ENCODE data around the gene PAWR.

The PAWR gene

GRCh38 chr12:79555028-79555925 is 135.5 kb downstream of the PAWR start:
- Histone ChIP-seq H3K4me1 (ENCODE audit: control insufficient read depth in 2 of 2, insufficient read depth in 1 of 2, low read depth in 1 of 2, low read length in 2 of 2) (peaks cover 0 to 4% of the 10 kb centered on the region in 2 donors), H3K9ac (ENCODE audit: low read depth, low read length, poor library complexity) (no peak overlapping the region), H2BK15ac (ENCODE audit: low read length) (no peak overlapping the region), H3K18ac (ENCODE audit: low read length) (no peak overlapping the region), H3K9me3 (replicated peaks in 1 of 2; ENCODE audit: control insufficient read depth in 2 of 2, insufficient read depth in 1 of 2, low read depth in 1 of 2, low read length in 2 of 2) (peaks cover 4 to 21% of the 10 kb centered on the region in 2 donors), H3K27me3 (ENCODE audit: control insufficient read depth in 3 of 3, insufficient read depth in 3 of 3, low read depth in 1 of 3, low read length in 3 of 3) (no peaks in the 10 kb centered on the region), H3K23ac (ENCODE audit: low read depth, low read length, poor library complexity) (no peak overlapping the region), H3K4ac (ENCODE audit: low read length) (no peak overlapping the region), H3K4me3 (ENCODE audit: low read length in 2 of 2) (no peak overlapping the region), H2AK5ac (ENCODE audit: low read depth, low read length) (no peak overlapping the region), H3K14ac (ENCODE audit: low read length) (no peak overlapping the region), H4K8ac (ENCODE audit: low read depth, low read length) (no peak overlapping the region), H2BK12ac (ENCODE audit: low read length) (no peak overlapping the region), H2BK120ac (ENCODE audit: low read depth, low read length) (no peak overlapping the region), H4K91ac (ENCODE audit: low read depth, low read length, poor library complexity) (no peak overlapping the region), H3K4me2 (ENCODE audit: insufficient read depth, low read length, poor library complexity, severe bottlenecking) (no peak overlapping the region), H2BK5ac (ENCODE audit: low read length) (no peak overlapping the region), H3K27ac (replicated peaks; ENCODE audit: low read length) (no peak overlapping the region), H2AFZ (ENCODE audit: low read length) (no peak overlapping the region), H3K36me3 (replicated peaks in 1 of 2; ENCODE audit: control insufficient read depth in 2 of 2, insufficient read depth in 2 of 2, low read length in 2 of 2) (peaks cover 11 to 20% of the 10 kb centered on the region in 2 donors), H3K79me1 (ENCODE audit: low read depth, low read length) (no peaks in the 10 kb centered on the region)
- DNase-seq (ENCODE audit: low spot score), result no peak
- no CpG with 5 or more reads among the region's 3 CpGs for whole genome bisulfite sequencing, 2 donors (ENCODE audit: extremely low coverage in 2 of 2, insufficient read length in 2 of 2, insufficient replicate concordance in 1 of 2)

DNA sequence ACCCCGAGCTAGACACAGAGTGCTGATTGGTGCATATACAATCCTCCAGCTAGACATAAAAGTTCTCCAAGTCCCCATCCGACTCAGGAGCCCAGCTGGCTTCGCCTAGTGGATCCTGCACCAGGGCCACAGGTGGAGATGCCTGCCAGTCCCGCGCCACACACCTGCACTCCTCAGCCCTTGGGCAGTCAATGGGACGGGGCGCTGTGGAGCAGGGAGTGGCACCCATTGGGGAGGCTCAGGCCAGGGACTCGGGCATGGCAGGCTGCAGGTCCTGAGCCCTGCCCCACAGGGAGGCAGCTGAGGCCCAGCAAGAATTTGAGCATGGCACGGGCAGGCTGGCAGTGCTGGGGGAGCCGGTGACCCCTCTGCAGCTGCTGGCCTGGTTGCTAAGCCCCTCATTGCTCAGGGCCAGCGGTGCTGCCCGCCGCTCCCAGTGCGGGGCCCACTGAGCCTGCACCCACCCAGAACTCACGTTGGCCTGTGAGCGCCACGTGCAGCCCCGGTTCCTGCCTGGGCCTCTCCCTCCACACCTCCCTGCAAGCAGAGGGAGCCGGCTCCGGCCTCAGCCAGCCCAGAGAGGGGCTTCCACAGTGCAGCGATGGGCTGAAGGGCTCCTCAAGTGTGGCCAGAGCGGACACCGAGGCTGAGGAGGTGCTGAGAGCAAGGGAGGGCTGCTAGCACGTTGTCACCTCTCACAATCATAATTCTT is 136.7 kb downstream of the PAWR start:
- no peak overlapping the region for H2BK15ac ChIP-seq (ENCODE audit: low read length)
- peaks cover 11 to 17% of the 10 kb centered on the region in 2 donors for H3K36me3 ChIP-seq (replicated peaks in 1 of 2; ENCODE audit: control insufficient read depth in 2 of 2, insufficient read depth in 2 of 2, low read length in 2 of 2)
- no peak overlapping the region for H3K18ac ChIP-seq (ENCODE audit: low read length)
- H3K14ac ChIP-seq (ENCODE audit: low read length), result no peak overlapping the region
- H3K4me2 ChIP-seq (ENCODE audit: insufficient read depth, low read length, poor library complexity, severe bottlenecking), result no peak overlapping the region
- no peak overlapping the region for H2BK120ac ChIP-seq (ENCODE audit: low read depth, low read length)
- H3K4me3 ChIP-seq (ENCODE audit: low read length in 2 of 2), result no peak overlapping the region
- H2AFZ ChIP-seq (ENCODE audit: low read length), result no peak overlapping the region
- H3K23ac ChIP-seq (ENCODE audit: low read depth, low read length, poor library complexity), result no peak overlapping the region
- no peaks in the 10 kb centered on the region for H3K79me1 ChIP-seq (ENCODE audit: low read depth, low read length)
- peaks cover 4 to 27% of the 10 kb centered on the region in 2 donors for H3K9me3 ChIP-seq (replicated peaks in 1 of 2; ENCODE audit: control insufficient read depth in 2 of 2, insufficient read depth in 1 of 2, low read depth in 1 of 2, low read length in 2 of 2)
- DNase-seq (ENCODE audit: low spot score), result no peak
- H2BK12ac ChIP-seq (ENCODE audit: low read length), result no peak overlapping the region
- peaks cover 0 to 4% of the 10 kb centered on the region in 2 donors for H3K4me1 ChIP-seq (ENCODE audit: control insufficient read depth in 2 of 2, insufficient read depth in 1 of 2, low read depth in 1 of 2, low read length in 2 of 2)
- H3K9ac ChIP-seq (ENCODE audit: low read depth, low read length, poor library complexity), result no peak overlapping the region
- WGBS, 2 donors (ENCODE audit: extremely low coverage in 2 of 2, insufficient read length in 2 of 2, insufficient replicate concordance in 1 of 2), result no CpG with 5 or more reads among the region's 24 CpGs
- no peak overlapping the region for H4K8ac ChIP-seq (ENCODE audit: low read depth, low read length)
- H3K27me3 ChIP-seq (ENCODE audit: control insufficient read depth in 3 of 3, insufficient read depth in 3 of 3, low read depth in 1 of 3, low read length in 3 of 3), result no peaks in the 10 kb centered on the region
- no peak overlapping the region for H2BK5ac ChIP-seq (ENCODE audit: low read length)
- no peak overlapping the region for H3K4ac ChIP-seq (ENCODE audit: low read length)
- H2AK5ac ChIP-seq (ENCODE audit: low read depth, low read length), result peak overlapping the region; percentile 54
- no peak overlapping the region for H3K27ac ChIP-seq (replicated peaks; ENCODE audit: low read length)
- H4K91ac ChIP-seq (ENCODE audit: low read depth, low read length, poor library complexity), result no peak overlapping the region

GRCh38 chr12:79552192-79552591 is 138.6 kb downstream of the PAWR start:
- H4K91ac ChIP-seq (ENCODE audit: low read depth, low read length, poor library complexity), result no peak overlapping the region
- no peak overlapping the region for H3K23ac ChIP-seq (ENCODE audit: low read depth, low read length, poor library complexity)
- H3K4ac ChIP-seq (ENCODE audit: low read length), result no peak overlapping the region
- H3K4me1 ChIP-seq (ENCODE audit: control insufficient read depth in 2 of 2, insufficient read depth in 1 of 2, low read depth in 1 of 2, low read length in 2 of 2), result peaks cover 2 to 9% of the 10 kb centered on the region in 2 donors
- no peak overlapping the region for H3K9ac ChIP-seq (ENCODE audit: low read depth, low read length, poor library complexity)
- no peak overlapping the region for H2BK5ac ChIP-seq (ENCODE audit: low read length)
- no peak overlapping the region for H3K4me3 ChIP-seq (ENCODE audit: low read length in 2 of 2)
- H3K79me1 ChIP-seq (ENCODE audit: low read depth, low read length), result no peaks in the 10 kb centered on the region
- no peaks in the 10 kb centered on the region for H3K27me3 ChIP-seq (ENCODE audit: control insufficient read depth in 3 of 3, insufficient read depth in 3 of 3, low read depth in 1 of 3, low read length in 3 of 3)
- DNase-seq (ENCODE audit: low spot score), result no peak
- no peak overlapping the region for H2BK120ac ChIP-seq (ENCODE audit: low read depth, low read length)
- WGBS, 2 donors (ENCODE audit: extremely low coverage in 2 of 2, insufficient read length in 2 of 2, insufficient replicate concordance in 1 of 2), result no CpG with 5 or more reads among the region's 6 CpGs
- H3K18ac ChIP-seq (ENCODE audit: low read length), result no peak overlapping the region
- peaks cover 4 to 27% of the 10 kb centered on the region in 2 donors for H3K9me3 ChIP-seq (replicated peaks in 1 of 2; ENCODE audit: control insufficient read depth in 2 of 2, insufficient read depth in 1 of 2, low read depth in 1 of 2, low read length in 2 of 2)
- no peak overlapping the region for H2BK12ac ChIP-seq (ENCODE audit: low read length)
- no peak overlapping the region for H3K4me2 ChIP-seq (ENCODE audit: insufficient read depth, low read length, poor library complexity, severe bottlenecking)
- H2BK15ac ChIP-seq (ENCODE audit: low read length), result no peak overlapping the region
- no peak overlapping the region for H4K8ac ChIP-seq (ENCODE audit: low read depth, low read length)
- no peak overlapping the region for H3K14ac ChIP-seq (ENCODE audit: low read length)
- peaks cover 11 to 17% of the 10 kb centered on the region in 2 donors for H3K36me3 ChIP-seq (replicated peaks in 1 of 2; ENCODE audit: control insufficient read depth in 2 of 2, insufficient read depth in 2 of 2, low read length in 2 of 2)
- H2AFZ ChIP-seq (ENCODE audit: low read length), result no peak overlapping the region
- no peak overlapping the region for H2AK5ac ChIP-seq (ENCODE audit: low read depth, low read length)
- H3K27ac ChIP-seq (replicated peaks; ENCODE audit: low read length), result no peak overlapping the region
